Panc1 (cell line): ENCODE results near the gene PRELID3B. TPM values are rescaled to one million over a fixed set of nuclear protein-coding genes. Genes with fewer than 3 reads are reported as not detected.

ENCODE experiments used
- ATAC-seq: fragments of 200-7000 bp; cut with Tn5 transposase; 2 replicates; pipeline ENCODE4 v1.9.1; 2020; ENCODE audit warnings: mild to moderate bottlenecking, moderate library complexity
- BruUV-seq: library from RNA; stranded (reverse); fragments of 400-500 nt; replicated peaks from 2 replicates; lab custom pipeline; 2021; lab: Mats Ljungman, UMichigan
- CTCF ChIA-PET: fragments of 300-600 bp; sonication (Branson Sonifier 250); formaldehyde crosslinking; loops from one replicate; lab custom pipeline; 2022; ENCODE audit warnings: antibody characterized with exemption; lab: Charles Lee
- POLR2A ChIA-PET: fragments of 300-600 bp; sonication (Branson Sonifier 250); formaldehyde crosslinking; loops from one replicate; lab custom pipeline; 2022; ENCODE audit warnings: antibody characterized with exemption; lab: Charles Lee
- DNase-seq: peaks from one replicate; pipeline ENCODE4 v3.0.0-alpha.2; 2010; ENCODE audit warnings: low read depth, low spot score
- H3K27ac ChIP-seq: 2 replicates; pipeline ENCODE4 v1.5.1; 2011; ENCODE audit warnings: mild to moderate bottlenecking, low read length, inconsistent platforms
- H3K27me3 ChIP-seq: fragments of 200-500 bp; sonication (Bioruptor generic); 2 replicates; pipeline ENCODE4 v1.6.0; 2014; ENCODE audit warnings: low read length, inconsistent platforms; ENCODE audit not compliant: control insufficient read depth, insufficient read depth
- H3K36me3 ChIP-seq: fragments of 200-500 bp; sonication (Bioruptor generic); 2 replicates; pipeline ENCODE4 v1.5.1; 2014; ENCODE audit warnings: inconsistent platforms, mild to moderate bottlenecking, low read length, moderate library complexity; ENCODE audit not compliant: control insufficient read depth, insufficient read depth
- H3K4me1 ChIP-seq: 2 replicates; pipeline ENCODE4 v1.5.1; 2011; ENCODE audit warnings: inconsistent platforms, mild to moderate bottlenecking, low read length, moderate library complexity; ENCODE audit not compliant: control insufficient read depth, insufficient read depth
- H3K4me3 ChIP-seq, 2 experiments: 2 replicates each; pipeline ENCODE4 v1.5.1; 2011 to 2012; ENCODE audit warnings: low read depth in 2 of 2, low read length in 2 of 2, mild to moderate bottlenecking in 2 of 2, inconsistent platforms in 1 of 2, moderate library complexity in 1 of 2
- H3K9me3 ChIP-seq: fragments of 200-500 bp; sonication (Bioruptor generic); 2 replicates; pipeline ENCODE4 v1.5.1; 2014; ENCODE audit warnings: low read depth, mild to moderate bottlenecking, inconsistent platforms, low read length, moderate library complexity; ENCODE audit not compliant: control insufficient read depth, insufficient read depth
- CTCF ChIP-seq: fragments of 450-650 bp; IDR thresholded peaks from 2 replicates; pipeline ENCODE4 v1.5.1; 2017; ENCODE audit warnings: mild to moderate bottlenecking
- POLR2AphosphoS5 ChIP-seq: IDR thresholded peaks from 2 replicates; pipeline ENCODE4 v1.6.1; 2012; ENCODE audit warnings: mild to moderate bottlenecking, low read depth, low read length, moderate library complexity
- REST ChIP-seq, 2 experiments: IDR thresholded peaks; 2 replicates each; pipeline ENCODE4 v1.6.1; 2011 to 2012; ENCODE audit warnings: low read depth in 2 of 2, control low read depth in 1 of 2, low read length in 1 of 2, mild to moderate bottlenecking in 1 of 2, moderate library complexity in 1 of 2; ENCODE audit not compliant: insufficient read depth in 1 of 2
- SIN3A ChIP-seq: IDR thresholded peaks from 2 replicates; pipeline ENCODE4 v1.6.1; 2012; ENCODE audit warnings: low read depth, mild to moderate bottlenecking, low read length, moderate library complexity, borderline replicate concordance; ENCODE audit not compliant: insufficient read depth
- TCF7L2 ChIP-seq: IDR thresholded peaks from 2 replicates; pipeline ENCODE4 v1.6.1; 2011; ENCODE audit warnings: mild to moderate bottlenecking, low read depth, low read length, inconsistent platforms
- in situ Hi-C: cut with HindIII; loops from 2 replicates; pipeline ENCODE4 v1.10.0; 2016; ENCODE audit warnings: low sequenced_read_pairs, low pct_unique_long_range_greater_than_20kb
- intact Hi-C: fragments of 100-400 bp; cut with micrococcal nuclease; formaldehyde crosslinking; loops from one replicate; pipeline ENCODE4 v1.10.0; 2022; ENCODE audit not compliant: unreplicated experiment
- total RNA-seq: library from RNA; stranded (reverse); gene quantifications from one replicate; pipeline ENCODE4 v1.2.1, GENCODE V29; 2021; ENCODE audit not compliant: unreplicated experiment

The PRELID3B gene
- total RNA-seq, 1 experiment from 2014 or later, result 131 TPM

- ATAC-seq (no peak), DNase-seq (no peak)
- intact Hi-C loops (loop anchor here (2.0 to 5.0 kb wide), 2 partner anchors 136 to 320 kb away; no protein-coding TSS in a partner anchor), in situ Hi-C loops (no loop called here)
- ChIA-PET POLR2A (no interaction called here), CTCF (interaction anchor here (1.0 to 2.0 kb wide), 3 partner anchors 94 to 369 kb away, joined by 3 to 9 read pairs (median 7); no protein-coding TSS in a partner anchor)
- BruUV-seq, result no TSS peak
- Histone ChIP-seq H3K27me3 (peaks cover 8% of the 10 kb centered on the region), H3K9me3 (no peaks in the 10 kb centered on the region), H3K36me3 (no peaks in the 10 kb centered on the region), H3K4me1 (no peaks in the 10 kb centered on the region), H3K27ac (no peak overlapping the region), H3K4me3 (no peak overlapping the region)
- no peak for TF ChIP-seq TCF7L2
- no peak for TF ChIP-seq SIN3A
- no peak for TF ChIP-seq REST (IDR thresholded peaks at IDR 0.05; ENCODE audit: insufficient read depth in 1 of 2, low read depth in 2 of 2, low read length in 1 of 2)
- no peak for TF ChIP-seq POLR2AphosphoS5
- no peak for TF ChIP-seq CTCF
Observed at GRCh38 chr20:59086923-59087322, 44.3 kb upstream of the PRELID3B start.

GRCh38 chr20:59084041-59084850, 41.7 kb upstream of the PRELID3B start:
- in situ Hi-C loops (no loop called here), intact Hi-C loops (no loop called here)
- no peaks in the 10 kb centered on the region for H3K4me1 ChIP-seq
- H3K9me3 ChIP-seq, result no peaks in the 10 kb centered on the region
- no TSS peak for BruUV-seq
- no peak for TF ChIP-seq SIN3A
- no peak for TF ChIP-seq POLR2AphosphoS5
- TF ChIP-seq TCF7L2, result no peak
- no peak for TF ChIP-seq REST (IDR thresholded peaks at IDR 0.05; ENCODE audit: insufficient read depth in 1 of 2, low read depth in 2 of 2, low read length in 1 of 2)
- TF ChIP-seq CTCF, result no peak
- peaks cover 5% of the 10 kb centered on the region; the same call in 1 of the 2 replicates for H3K27me3 ChIP-seq
- ChIA-PET POLR2A (no interaction called here), CTCF (interaction anchor here (1.9 kb wide), 1 partner anchor 214 kb away, joined by 5 read pairs; no protein-coding TSS in a partner anchor)
- DNase-seq (no peak), ATAC-seq (no peak)
- H3K27ac ChIP-seq, result no peak overlapping the region
- no peaks in the 10 kb centered on the region for H3K36me3 ChIP-seq
- H3K4me3 ChIP-seq, result no peak overlapping the region
